ENCODE measurements around the gene RBM17.
"Not testable (repeated sequence)": the region's sequence is repeated elsewhere in the genome, so short reads cannot be mapped to it uniquely, and the experiment has no call there.

RBM17 gene

DNA sequence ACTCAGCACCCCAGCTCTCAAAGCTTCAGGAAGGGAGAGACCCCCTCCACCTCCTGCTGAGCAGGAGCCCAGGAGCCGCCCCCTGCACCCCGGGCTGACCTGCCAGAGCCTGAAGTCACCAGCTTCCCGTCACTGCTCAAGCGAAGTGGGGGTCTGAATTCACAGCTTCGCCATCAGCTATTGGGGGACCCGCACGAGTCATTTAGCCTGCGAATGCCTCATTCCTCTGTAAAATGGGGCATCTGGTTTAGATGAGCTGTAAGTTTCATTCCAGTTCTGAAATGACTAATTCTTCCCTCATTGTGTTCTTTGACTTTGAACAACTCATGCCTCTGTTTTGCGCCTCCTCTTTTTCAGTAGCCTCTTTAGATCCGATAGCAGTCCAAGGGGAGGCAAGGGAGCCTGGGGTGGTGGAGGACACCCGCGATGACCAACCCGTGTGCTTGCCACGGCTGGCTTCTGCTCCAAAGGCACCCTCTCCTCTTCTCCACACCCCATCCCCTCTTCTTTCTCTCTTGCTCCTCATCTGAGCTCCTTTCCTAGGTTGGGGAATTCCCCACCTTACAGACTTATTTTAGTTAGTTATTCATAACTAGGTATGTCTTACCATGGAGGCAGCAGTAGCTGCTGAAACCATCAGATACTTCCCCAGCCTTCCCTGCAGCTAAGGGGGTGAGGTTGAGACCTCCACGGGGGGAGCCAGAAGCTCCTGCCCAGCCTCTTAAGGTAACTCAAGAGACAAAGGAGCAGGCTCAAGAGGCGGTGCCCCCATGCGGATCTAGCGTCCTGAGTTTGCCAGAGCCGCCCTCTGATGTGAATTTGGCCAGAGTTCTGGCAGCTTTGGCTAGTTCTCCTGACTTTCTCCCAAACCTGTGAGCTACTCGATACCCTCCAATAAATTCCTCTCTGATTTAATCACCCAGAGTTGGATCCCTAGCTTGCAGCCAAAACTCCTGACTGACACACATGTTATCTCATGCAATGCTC, 47.7 kb downstream of the RBM17 start:
- peak; percentile 32 for DNase-seq (ENCODE audit: low read depth)

DNA sequence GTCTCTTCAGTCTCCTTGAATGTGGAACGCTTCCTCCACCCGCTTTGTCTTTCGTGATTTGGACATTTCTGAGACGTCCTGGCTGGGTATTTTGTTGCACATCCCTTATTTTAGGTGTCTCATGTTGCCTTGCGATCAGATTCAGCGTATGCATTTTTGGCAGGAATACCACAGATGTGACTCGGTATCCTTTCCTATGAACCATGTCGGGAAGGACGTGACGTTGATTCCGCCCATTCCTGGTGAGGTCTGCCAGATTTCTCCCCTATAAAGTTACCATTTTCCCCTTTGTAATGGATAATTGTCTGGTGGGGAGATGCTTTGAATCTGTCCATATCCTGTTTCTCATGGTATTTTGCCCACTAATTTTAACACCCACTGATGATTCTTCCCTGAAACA, 49.6 kb downstream of the RBM17 start:
- no peak for DNase-seq (ENCODE audit: low read depth)

DNA sequence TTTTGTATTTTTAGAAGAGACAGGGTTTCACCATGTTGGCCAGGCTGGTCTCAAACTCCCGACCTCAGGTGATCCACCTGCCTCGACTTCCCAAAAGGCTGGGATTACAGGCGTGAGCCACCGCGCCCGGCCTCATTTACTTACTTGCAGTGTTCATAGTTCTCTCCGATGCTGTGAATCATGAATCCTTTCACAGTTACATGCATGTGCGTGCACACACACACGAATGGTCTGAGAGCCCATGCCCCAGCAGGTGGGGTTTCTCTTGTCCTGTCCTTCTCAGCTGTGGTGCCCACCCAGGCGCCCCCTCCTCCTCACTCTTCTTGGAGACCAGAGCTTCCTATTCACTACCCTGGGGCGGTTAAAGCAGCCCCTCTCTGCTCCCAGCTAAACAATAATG, 50.6 kb downstream of the RBM17 start:
- DNase-seq (ENCODE audit: low read depth), result no peak

DNA sequence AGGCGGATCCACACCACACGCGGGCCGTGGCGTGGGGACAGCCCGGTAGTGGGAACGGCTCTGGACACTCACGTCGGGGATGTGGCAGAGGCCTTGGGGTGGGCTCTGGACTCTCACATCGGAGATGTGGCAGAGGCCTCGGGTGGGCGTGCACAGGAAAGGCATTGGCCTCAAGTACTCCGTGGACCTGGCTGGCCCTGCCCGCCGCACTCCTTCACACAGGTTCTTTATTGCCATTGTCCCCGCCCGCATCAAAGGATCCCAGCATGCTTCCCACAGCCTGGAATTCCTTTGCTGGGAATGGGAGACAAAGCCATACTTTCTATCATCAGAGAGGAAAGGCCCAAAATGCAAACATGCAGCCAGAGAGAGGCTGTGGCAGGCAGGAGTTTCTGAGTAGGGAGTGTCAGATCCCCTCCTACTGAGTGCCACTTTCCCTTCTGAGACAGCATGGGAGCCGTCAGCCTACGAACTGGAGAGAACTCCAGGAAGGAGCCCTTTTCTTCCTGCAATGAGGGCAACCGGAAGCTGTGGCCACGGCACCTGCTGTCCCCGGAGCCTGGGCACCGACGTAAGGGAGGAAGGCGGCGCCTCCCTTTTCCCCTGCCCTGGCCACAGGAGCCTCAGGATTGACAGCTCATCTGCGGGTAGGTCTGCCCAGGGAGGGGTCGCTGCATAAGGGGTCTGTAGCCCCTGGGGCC, 51.5 kb downstream of the RBM17 start:
- no peak for DNase-seq (ENCODE audit: low read depth)

DNA sequence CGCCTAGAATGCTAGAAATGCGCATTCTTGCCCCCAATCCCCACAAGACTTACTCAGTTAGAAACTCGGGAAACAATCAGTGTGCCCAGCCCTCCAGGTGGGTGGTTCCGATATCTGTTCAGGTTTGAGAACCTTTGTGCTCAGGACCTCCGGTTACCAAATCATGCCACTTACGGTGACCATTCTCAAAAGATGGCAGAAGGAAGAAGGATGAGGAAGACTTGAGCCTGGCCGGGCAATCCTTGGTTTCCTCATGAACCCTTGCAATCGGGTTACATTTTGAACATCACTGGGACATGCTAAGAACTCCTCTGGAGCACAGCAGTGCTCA, 52.1 kb downstream of the RBM17 start:
- no peak for DNase-seq (ENCODE audit: low read depth)

DNA sequence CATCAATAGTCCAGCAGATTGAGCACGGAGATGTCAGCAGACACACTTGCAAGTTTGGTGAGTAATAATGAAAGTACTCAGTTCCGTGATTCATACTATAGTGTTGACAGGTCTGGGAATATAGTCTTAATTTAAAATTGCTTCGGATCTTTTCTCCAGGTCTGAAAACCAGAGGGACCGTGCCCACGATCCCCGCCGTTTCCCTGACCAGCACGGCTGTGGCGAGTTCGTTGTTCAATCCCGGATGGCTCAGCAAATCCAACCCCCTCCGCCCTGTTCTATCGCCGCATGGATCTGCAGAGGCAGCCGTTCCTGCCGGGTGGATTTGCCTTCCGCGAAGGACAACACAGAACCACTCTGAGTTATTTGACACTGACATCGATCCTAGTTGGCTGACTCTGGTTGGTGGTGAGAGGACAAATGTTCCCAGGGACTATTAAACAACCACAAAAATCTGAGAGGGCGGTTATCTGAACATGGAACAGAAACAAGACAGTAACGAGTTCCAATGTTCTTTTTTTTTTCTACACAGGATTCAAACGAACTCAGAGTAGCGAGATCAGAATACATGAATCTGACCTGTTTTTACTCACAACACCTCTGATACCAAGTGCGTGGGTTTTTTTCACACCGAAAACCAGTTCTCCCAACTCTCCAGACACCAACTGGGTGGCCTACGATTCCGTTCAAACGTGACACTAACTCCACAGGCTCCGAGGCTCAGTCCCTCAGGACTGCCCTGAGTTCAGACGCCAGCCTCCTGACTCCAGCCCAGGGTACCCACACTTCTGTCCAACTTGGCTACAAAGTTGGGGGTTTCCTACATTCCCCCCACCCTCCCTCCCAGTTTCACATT, 52.7 kb downstream of the RBM17 start:
- DNase-seq (ENCODE audit: low read depth), result peak; percentile 76

DNA sequence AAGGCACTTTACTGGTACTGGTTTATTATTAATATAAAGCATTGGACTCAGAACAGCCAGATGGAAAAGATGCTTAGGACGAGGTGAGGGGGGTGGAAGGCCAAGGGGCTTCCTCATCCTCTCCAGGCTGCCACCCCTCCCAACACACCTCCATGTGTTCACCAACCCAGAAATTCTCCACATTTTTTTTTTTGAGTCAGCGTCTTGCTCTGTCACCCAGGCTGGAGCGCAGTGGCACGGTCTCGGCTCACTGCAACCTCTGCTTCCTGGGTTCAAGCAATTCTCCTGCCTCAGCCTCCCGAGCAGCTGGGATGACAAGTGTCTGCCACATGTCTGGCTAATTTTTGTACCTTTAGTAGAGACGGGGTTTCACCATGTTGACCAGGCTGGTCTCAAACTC, 53.4 kb downstream of the RBM17 start:
- DNase-seq (ENCODE audit: low read depth), result not testable (repeated sequence)

DNA sequence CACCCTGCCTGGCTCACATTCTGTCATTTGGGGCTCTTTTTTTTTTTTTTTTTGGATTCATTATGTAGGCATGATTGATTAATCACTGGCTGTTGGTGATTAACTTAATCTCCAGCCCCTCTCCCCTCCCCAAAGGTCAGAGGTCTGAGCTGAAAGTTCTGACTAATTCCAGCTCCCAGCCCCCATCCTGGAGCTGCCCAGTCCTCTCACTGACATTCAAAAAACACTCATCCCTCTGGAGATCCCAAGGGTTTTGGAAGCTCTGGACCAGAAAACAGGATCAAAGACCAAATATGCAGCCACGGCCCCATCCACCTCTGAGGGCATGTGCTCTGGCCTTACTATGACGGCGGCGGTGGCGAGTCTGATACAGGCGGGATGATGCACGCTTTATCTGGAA, 53.8 kb downstream of the RBM17 start:
- DNase-seq (ENCODE audit: low read depth), result no peak

DNA sequence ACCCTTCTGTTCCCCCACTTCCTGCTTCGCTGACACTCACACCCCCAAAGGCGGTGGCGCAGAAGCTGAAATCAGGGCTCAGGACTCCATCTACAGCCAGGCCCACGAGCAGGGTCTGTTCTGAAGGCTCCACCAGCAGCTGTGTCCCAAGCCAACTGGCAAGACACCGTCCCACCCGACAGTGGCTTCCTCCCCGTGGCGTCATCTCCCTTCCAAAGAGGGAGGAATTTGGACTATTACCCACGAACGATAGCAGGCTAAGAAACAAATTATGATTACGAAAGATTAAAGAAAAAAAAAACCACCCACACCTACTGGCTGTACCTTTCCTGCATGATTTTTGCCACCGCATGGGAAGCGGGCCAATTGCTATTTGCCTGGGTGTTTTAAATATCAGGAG, 54.3 kb downstream of the RBM17 start:
- DNase-seq (ENCODE audit: low read depth), result no peak

DNA sequence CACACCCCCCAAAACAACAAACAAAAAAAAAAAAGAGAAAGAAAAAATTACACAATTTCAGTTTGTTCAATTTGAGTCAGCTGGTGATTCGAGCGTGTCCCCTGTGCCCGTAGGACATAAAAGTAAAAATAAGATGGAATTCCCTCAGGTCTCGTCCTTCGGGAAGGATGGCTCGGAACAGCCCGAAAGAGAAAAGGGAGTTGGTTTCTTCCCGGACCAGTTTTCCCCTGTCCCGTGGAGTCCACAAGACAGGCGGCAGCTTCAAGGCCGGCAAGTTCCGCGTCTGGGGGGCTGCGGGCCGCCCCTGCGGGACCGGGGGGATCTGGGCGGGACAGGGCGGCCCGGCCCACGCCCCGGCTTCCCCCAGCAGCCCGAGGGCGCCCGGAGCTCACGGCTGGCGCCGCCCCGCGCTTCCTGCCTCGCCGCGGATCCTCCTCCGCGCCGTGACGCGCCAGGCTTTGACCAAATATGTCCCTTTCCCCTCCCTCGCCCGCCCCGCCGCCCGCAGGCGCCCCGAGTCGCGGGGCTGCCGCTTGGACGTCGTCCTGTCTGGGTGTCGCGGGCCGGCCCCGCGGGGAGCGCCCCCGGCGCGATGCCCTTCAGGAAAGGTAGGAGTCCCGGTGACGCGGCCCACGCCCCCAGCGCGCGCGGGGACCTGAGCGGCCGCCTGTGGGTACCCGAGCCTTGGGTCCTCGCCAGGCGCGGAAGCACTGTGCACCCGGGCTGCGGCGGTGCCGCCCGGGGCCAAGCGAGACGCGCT, 55.8 kb downstream of the RBM17 start:
- DNase-seq (ENCODE audit: low read depth), result no peak

DNA sequence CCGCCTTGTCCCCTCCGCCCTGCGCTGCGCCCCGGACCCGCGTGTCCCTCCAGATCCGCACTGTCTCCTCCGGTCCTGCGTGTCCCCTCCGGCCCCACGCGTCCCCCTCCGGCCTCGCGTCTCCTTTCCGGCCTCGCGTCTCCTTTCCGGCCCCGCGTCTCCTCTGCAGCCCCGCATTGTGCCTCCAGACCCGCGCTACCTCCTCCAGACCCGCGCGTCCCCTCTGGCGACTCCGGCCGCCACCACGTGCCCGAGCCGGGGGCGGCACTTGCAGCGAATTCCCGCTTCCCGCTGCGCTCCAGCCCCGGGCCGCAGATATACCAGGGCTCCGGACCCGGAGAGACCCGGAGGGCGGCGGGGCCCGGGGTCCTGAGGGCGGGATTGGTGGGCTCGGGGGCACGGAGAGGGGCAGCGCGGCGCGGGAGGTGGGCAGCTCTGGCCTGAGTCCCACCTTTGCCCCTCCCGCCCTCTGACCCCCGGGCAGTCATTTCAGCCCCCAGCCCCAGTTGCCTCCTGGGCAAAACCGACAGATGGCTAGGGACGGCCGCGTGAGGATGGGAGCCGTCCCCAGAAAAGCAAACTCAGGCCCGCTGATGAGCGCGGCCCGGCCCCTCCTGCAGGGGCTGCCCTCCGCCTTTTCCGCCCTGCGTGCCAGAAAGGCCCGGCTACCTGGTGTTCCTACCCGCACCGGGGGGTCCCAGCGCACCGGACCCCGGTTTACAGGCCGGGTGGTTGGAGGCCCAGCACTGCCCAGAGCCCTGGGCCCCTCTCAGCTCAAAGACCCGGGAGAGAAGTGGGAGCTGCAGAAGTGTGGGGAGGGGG, 56.5 kb downstream of the RBM17 start:
- DNase-seq (ENCODE audit: low read depth), result no peak

DNA sequence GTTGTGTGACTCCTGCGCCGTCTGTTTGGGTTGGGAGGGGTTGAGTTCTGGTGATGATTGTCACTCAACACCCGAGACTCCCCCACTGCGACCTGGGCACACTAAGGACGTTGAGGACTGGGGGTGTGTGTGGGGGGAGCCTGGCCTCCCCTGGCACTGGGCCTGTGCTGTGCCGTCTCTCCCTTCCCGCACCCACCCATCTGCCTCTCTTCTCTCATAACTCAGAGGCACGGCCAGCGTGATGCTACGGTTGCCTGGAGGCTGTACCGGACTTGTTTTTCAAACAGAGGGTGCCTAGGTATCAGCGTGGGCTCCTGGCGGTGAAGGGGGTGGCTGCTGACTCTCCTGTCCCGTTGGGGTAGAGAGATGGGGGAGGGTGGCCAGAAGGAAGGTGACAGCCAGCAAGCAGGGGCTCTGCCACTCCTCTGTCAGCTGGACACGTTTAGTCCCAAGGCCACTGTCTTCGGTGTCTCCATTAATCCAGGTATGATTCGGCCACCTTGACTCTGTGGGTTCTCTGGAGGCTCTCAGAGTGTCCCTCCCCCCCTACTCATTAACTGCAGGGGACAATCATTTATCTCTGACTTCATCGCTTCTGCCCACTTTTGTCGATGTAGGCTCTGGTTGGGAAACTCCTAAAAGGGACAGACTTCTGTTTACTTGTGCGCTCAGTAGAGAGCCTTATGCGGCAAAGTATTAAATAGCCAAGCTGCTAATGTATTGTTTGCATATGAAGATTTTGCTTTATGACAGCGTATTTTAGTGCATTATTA, 57.4 kb downstream of the RBM17 start:
- DNase-seq (ENCODE audit: low read depth), result no peak

DNA sequence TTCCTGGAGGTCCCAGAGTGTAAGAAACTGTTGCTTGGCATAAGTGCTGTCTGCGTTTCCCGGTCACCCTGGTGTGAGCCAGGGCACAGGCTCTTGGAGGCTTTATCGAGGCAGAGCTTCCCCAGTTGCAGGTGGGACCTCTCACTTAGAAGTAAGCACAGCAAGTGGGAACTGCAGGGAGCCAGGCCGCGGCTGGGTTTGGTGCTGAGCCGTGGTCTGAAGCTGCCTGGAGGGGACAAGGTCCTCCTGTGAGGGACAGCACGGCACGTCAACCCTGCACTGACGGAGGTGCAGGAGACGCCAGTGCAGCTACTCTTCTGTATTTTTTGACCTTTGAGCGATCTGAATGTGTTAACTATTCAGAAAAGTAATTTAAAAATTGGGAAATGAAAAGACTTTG, 58.1 kb downstream of the RBM17 start:
- no peak for DNase-seq (ENCODE audit: low read depth)

DNA sequence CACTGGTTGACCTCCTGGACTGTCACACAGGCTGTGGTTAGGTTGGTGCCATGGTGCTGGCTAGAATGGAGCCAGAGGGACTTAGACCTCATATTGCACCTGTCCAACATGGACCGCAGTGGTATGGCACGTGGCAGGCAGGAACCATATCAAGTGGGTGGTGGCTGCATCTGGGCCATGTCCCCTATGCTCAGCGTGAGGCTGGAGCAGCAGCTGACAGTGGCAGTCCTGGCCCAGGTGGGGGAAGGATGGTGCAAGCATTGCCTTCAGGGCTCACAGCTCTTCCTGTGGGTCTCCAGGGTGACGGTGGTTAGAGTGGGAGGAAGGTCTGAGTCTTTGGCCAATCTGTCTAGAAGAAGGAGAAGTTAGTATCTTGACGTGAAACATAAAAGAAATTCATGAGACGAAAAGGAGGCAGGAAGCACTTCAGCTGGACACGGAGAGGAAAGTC, 59.4 kb downstream of the RBM17 start:
- no peak for DNase-seq (ENCODE audit: low read depth)

DNA sequence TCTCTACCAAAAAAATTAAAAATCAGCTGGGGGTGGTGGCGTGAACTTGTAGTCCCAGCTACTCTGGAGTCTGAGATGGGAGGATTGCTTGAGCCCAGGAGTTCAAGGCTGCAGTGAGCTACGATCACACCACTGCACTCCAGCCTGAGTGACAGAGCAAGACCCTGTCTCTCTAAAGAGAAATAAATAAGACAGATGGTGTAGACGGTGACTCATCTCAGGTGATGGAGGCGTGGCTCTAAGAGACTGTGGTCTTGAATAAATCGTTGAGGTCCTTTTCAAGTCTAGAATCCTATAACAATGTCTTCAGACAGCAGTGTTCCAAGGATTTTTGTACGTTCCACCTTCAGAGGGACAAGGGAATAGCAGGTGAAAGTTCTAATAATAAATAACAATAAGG, 60.1 kb downstream of the RBM17 start:
- DNase-seq (ENCODE audit: low read depth), result no peak

DNA sequence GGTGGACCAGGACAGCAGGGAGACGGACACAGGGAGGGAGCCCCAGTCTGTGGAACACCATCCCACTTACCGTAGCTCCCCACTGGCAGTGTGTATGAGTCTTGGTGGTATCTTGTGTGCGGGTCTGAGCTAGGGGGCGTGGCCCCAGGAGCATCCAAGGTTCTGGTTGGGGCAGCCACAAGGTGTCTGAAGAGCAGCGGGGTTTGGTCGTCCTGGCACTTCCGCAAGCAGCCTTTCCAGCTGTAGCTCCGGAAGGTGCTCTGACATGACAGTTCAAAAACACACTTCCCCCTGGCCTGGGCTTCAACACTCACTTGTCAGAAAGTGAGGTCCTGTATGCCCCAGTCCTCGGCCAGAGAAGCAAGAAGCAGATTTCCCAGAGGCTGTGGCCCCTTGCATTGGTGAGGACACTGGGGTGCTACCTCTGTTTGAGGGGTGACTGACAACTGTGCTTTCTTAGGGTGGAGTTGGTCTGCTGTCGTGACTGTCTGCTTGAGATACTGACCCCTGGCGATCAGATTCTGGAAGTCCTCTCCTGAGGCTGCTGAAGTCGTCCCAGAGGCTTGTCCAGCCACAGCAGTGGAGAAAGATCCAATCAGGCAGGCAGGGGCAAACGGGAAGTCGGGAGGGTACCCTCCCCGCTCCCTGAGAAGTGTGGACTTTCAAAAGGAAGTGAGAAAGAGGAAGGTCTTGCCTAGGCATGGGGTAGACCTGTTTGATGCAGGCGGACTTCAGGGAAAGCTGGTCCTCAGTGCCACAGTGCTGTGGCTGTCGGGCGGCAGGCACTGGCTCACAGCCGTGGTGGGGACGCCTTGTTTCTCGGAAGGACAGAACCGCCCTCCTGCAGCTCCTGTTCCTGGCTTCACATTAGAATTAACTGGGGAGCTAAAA, 62.5 kb downstream of the RBM17 start:
- no peak for DNase-seq (ENCODE audit: low read depth)

DNA sequence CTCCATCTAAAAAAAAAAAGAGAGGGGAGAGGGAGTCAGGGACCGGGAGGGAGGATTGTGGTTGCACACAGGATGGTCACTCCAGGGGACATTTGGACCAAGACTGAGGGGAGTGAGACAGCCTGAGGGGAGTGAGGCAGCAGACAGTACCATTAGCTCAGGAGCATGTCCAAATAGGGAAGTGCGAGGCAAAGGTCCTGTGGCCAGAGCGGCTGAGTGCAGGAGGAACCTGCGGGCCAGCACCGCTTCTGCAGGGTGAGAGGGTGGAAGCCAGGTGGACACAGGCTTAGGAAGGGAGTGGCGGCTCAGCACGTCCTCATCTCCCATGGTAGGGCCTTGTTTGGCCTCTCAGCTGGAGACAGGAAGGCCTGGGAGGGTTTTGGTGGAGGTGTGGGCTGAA, 65.0 kb downstream of the RBM17 start:
- no peak for DNase-seq (ENCODE audit: low read depth)

DNA sequence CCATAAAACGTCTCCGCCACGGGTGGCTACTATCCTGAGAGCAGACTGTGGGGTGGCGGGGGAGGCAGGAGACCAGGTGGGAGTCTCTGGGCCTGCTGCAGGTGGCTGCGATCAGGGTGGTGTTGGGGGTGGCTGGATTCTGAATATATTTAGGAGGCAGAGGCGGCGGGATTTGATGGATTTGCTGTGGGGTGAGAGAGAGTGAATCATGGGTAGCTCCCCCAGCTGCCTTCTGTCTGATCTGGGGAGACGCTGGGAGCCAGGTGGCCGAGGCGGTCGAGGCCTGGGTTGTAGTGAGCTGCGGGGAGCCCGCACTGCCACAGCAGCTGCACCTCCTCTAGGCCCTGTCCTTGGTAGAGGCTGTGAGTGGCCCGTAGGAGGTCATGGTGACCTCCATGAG, 65.7 kb downstream of the RBM17 start:
- no peak for DNase-seq (ENCODE audit: low read depth)

DNA sequence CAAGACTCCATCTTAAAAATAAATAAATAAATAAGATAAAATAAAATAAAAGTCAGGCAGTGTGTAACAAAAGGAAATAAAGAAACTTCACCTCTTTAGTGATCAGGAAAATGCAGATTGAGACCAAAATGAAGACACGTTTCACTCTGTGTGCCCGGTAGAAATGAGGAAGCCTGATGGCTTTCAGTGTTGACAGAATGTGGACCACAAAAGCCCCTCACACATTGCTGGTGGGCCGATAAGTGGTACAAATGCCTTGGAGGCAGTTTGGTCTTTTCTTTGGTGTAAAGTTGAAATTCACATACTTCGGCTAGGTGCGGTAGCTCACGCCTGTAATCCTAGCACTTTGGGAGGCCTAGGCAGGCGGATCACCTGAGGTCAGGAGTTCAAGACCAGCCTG, 69.4 kb downstream of the RBM17 start:
- no peak for DNase-seq (ENCODE audit: low read depth)

All from non-pigmented ciliary epithelial cell (primary cell).